ENCODE data around the gene RPS6KL1. TPM values are rescaled to one million over a fixed set of nuclear protein-coding genes. Genes with fewer than 3 reads are reported as not detected.

RPS6KL1 gene
- total RNA-seq, 1 experiment from 2014 or later, result 9.8 TPM

DNA sequence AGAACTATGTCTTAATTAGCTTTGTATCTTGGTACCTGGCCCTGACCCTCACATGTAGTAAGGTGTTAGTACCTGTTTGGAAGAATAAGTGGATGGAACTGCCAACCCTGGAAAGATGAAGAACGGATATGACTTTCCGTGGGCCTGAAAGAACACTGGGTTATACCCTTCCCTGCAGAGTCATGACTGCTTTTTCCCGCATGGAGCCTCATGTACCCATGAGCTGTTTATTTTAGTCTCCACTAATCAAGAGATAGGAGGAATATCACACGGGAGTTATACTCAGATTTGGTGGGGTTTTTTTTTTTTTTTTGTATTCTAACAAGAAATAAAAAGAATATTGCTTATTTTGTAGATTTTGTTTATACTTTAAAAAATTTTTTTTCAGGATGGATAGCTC, 25.4 kb downstream of the RPS6KL1 start:
- intact Hi-C loops (cut with micrococcal nuclease; ENCODE audit: unreplicated experiment), result no loop called here
- Mint-ChIP-seq H3K4me3 (ENCODE audit: unreplicated experiment) (no peak overlapping the region), H3K27ac (ENCODE audit: unreplicated experiment) (no peak overlapping the region), H3K4me1 (ENCODE audit: low read depth, unreplicated experiment) (no peaks in the 10 kb centered on the region), H3K36me3 (ENCODE audit: insufficient read depth, unreplicated experiment) (peaks cover 94% of the 10 kb centered on the region), H3K27me3 (ENCODE audit: insufficient read depth, unreplicated experiment) (no peaks in the 10 kb centered on the region), H3K9me3 (ENCODE audit: unreplicated experiment) (no peaks in the 10 kb centered on the region)
- Histone ChIP-seq H3K4me3 (ENCODE audit: low read depth, low read length) (no peak overlapping the region), H3K27me3 (replicated peaks; ENCODE audit: control insufficient read depth, insufficient read depth, low read length) (no peaks in the 10 kb centered on the region), H3K36me3 (ENCODE audit: control insufficient read depth, insufficient read depth, low read length) (peaks cover 3% of the 10 kb centered on the region; the same call in 1 of the 2 replicates), H3K9me3 (no peaks in the 10 kb centered on the region), H3K4me1 (0 out of 2 replicates have a peak, but pooled peaks cover 2% of the 10 kb centered on the region)
- POLR2A ChIA-PET, result no interaction called here
- no TSS peak for BruUV-seq (replicated peaks)
- TF ChIP-seq, protein P1, sequence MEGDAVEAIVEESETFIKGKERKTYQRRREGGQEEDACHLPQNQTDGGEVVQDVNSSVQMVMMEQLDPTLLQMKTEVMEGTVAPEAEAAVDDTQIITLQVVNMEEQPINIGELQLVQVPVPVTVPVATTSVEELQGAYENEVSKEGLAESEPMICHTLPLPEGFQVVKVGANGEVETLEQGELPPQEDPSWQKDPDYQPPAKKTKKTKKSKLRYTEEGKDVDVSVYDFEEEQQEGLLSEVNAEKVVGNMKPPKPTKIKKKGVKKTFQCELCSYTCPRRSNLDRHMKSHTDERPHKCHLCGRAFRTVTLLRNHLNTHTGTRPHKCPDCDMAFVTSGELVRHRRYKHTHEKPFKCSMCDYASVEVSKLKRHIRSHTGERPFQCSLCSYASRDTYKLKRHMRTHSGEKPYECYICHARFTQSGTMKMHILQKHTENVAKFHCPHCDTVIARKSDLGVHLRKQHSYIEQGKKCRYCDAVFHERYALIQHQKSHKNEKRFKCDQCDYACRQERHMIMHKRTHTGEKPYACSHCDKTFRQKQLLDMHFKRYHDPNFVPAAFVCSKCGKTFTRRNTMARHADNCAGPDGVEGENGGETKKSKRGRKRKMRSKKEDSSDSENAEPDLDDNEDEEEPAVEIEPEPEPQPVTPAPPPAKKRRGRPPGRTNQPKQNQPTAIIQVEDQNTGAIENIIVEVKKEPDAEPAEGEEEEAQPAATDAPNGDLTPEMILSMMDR (IDR thresholded peaks at IDR 0.05; ENCODE audit: insufficient read depth in 1 of 2, low read depth in 1 of 2, low read length in 1 of 2, severe bottlenecking in 1 of 2, unreplicated experiment in 1 of 2), result no peak
- CTCF ChIA-PET, result interaction anchor here (2.1 kb wide), 1 partner anchor 37 kb away, joined by 8 read pairs; no protein-coding TSS in a partner anchor
- DNase-seq, result no peak

DNA sequence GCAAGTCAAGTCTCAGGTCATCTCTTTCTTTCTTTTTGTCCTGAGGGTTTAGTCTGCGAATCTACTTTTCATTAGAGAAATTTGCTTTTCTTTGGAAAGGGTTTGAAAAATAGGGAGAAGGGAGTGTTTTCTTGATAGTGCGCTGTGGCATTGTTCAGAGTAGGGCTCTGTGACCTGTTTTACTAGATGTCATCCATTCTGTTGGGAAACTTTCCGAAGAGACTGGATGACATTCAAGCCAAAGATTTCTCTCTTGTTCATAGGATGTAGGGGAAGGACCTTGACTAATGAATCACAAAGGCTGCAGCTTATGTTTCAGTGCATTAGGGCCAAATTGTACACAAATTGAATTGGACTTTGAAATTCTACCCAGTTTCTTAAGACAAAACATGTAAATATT, 26.7 kb downstream of the RPS6KL1 start:
- no peaks in the 10 kb centered on the region for H3K27me3 Mint-ChIP-seq (ENCODE audit: insufficient read depth, unreplicated experiment)
- CTCF ChIA-PET, result interaction anchor here (0.8 to 1.0 kb wide), 3 partner anchors 9 to 35 kb away, joined by 3 to 4 read pairs (median 4); no protein-coding TSS in a partner anchor
- TF ChIP-seq, protein P1 (IDR thresholded peaks at IDR 0.05; ENCODE audit: insufficient read depth in 1 of 2, low read depth in 1 of 2, low read length in 1 of 2, severe bottlenecking in 1 of 2, unreplicated experiment in 1 of 2), result no peak
- POLR2A ChIA-PET, result no interaction called here
- intact Hi-C loops (cut with micrococcal nuclease; ENCODE audit: unreplicated experiment), result no loop called here
- Histone ChIP-seq H3K27me3 (replicated peaks; ENCODE audit: control insufficient read depth, insufficient read depth, low read length) (no peaks in the 10 kb centered on the region), H3K4me3 (ENCODE audit: low read depth, low read length) (no peak overlapping the region), H3K4me1 (0 out of 2 replicates have a peak, but pooled peaks cover 2% of the 10 kb centered on the region), H3K36me3 (ENCODE audit: control insufficient read depth, insufficient read depth, low read length) (peaks cover 3% of the 10 kb centered on the region; the same call in 1 of the 2 replicates), H3K9me3 (no peaks in the 10 kb centered on the region)
- H3K27ac Mint-ChIP-seq (ENCODE audit: unreplicated experiment), result no peak overlapping the region
- no peak for DNase-seq
- H3K4me3 Mint-ChIP-seq (ENCODE audit: unreplicated experiment), result no peak overlapping the region
- no peaks in the 10 kb centered on the region for H3K4me1 Mint-ChIP-seq (ENCODE audit: low read depth, unreplicated experiment)
- H3K9me3 Mint-ChIP-seq (ENCODE audit: unreplicated experiment), result no peaks in the 10 kb centered on the region
- BruUV-seq (replicated peaks), result no TSS peak
- peaks cover 92% of the 10 kb centered on the region for H3K36me3 Mint-ChIP-seq (ENCODE audit: insufficient read depth, unreplicated experiment)

DNA sequence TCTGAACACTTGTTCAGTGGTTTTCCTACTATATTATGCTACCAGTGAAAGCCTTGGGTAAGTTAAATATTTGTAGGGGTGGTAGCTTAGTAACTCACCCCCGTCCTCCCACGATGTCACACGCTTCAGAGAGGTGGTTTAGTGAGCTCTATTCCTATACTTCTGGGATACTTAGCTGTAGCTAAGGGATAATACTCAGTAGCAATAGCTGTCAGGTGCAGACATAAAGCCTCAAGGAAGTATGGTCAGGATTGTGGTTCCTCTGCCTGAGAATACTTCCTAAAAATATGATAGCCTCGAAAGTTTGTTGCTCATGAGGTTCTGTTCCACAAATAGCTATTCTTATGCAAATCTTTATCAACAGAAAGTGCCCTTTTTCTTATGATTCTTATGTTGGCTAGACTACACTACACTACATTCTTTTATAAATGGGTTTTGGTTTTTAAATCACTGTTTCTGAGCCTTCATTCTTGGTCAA, 29.4 kb downstream of the RPS6KL1 start:
- intact Hi-C loops (cut with micrococcal nuclease; ENCODE audit: unreplicated experiment), result no loop called here
- no peaks in the 10 kb centered on the region for H3K9me3 Mint-ChIP-seq (ENCODE audit: unreplicated experiment)
- no peaks in the 10 kb centered on the region for H3K27me3 Mint-ChIP-seq (ENCODE audit: insufficient read depth, unreplicated experiment)
- Histone ChIP-seq H3K4me3 (ENCODE audit: low read depth, low read length) (no peak overlapping the region), H3K27me3 (replicated peaks; ENCODE audit: control insufficient read depth, insufficient read depth, low read length) (no peaks in the 10 kb centered on the region), H3K4me1 (peaks cover 12% of the 10 kb centered on the region), H3K9me3 (no peaks in the 10 kb centered on the region), H3K36me3 (ENCODE audit: control insufficient read depth, insufficient read depth, low read length) (no peaks in the 10 kb centered on the region)
- POLR2A ChIA-PET, result no interaction called here
- no TSS peak for BruUV-seq (replicated peaks)
- peaks cover 88% of the 10 kb centered on the region for H3K36me3 Mint-ChIP-seq (ENCODE audit: insufficient read depth, unreplicated experiment)
- no peak overlapping the region for H3K4me3 Mint-ChIP-seq (ENCODE audit: unreplicated experiment)
- H3K4me1 Mint-ChIP-seq (ENCODE audit: low read depth, unreplicated experiment), result peaks cover 6% of the 10 kb centered on the region
- no peak for DNase-seq
- CTCF ChIA-PET, result interaction anchor here (0.7 to 1.9 kb wide), 2 partner anchors 12 to 33 kb away, joined by 4 to 8 read pairs; no protein-coding TSS in a partner anchor
- no peak overlapping the region for H3K27ac Mint-ChIP-seq (ENCODE audit: unreplicated experiment)
- TF ChIP-seq, protein P1 (IDR thresholded peaks at IDR 0.05; ENCODE audit: insufficient read depth in 1 of 2, low read depth in 1 of 2, low read length in 1 of 2, severe bottlenecking in 1 of 2, unreplicated experiment in 1 of 2), result no peak
